Hepatocyte (in vitro differentiated cells): Measurements from ENCODE around the gene LDB3.

Experiments used
- CTCF ChIP-seq: fragments of 200-600 bp; sonication (generic); IDR thresholded peaks from 2 replicates; pipeline ENCODE4 v1.5.1; 2016; ENCODE audit warnings: antibody characterized with exemption, mild to moderate bottlenecking; ENCODE audit not compliant: poor library complexity
- EZH2phosphoT487 ChIP-seq: fragments of 200-600 bp; sonication (generic); IDR thresholded peaks from one replicate; pipeline ENCODE4 v1.6.1; 2018; ENCODE audit warnings: antibody characterized with exemption, mild to moderate bottlenecking, low read depth, moderate library complexity; ENCODE audit not compliant: unreplicated experiment, severe bottlenecking

GRCh38 chr10:86755740-86756510 is 87.6 kb downstream of the LDB3 start:
- TF ChIP-seq CTCF (no peak), EZH2phosphoT487 (no peak)
